Activated T-cell treated with anti-CD3 and anti-CD28 coated beads, Interleukin-2, amount 50 U/mL, for 24 hours (primary cell): Measurements from ENCODE around the gene KCNF1.

Experiments used
- DNase-seq: peaks from one replicate; pipeline ENCODE4 v3.0.0-alpha.2; 2020
- H3K27ac Mint-ChIP-seq: 2 replicates; pipeline ENCODE4 v1.8.0; 2020; ENCODE audit warnings: mild to moderate bottlenecking, mixed read lengths
- H3K27me3 Mint-ChIP-seq: 2 replicates; pipeline ENCODE4 v1.8.0; 2020; ENCODE audit warnings: mixed read lengths
- H3K36me3 Mint-ChIP-seq: 2 replicates; pipeline ENCODE4 v1.8.0; 2020; ENCODE audit warnings: low read depth, mixed read lengths
- H3K4me1 Mint-ChIP-seq: 2 replicates; pipeline ENCODE4 v1.8.0; 2020; ENCODE audit warnings: low read depth, mixed read lengths
- H3K4me3 Mint-ChIP-seq: 2 replicates; pipeline ENCODE4 v1.8.0; 2020; ENCODE audit warnings: mild to moderate bottlenecking, moderate library complexity, mixed read lengths
- H3K9me3 Mint-ChIP-seq: 2 replicates; pipeline ENCODE4 v1.8.0; 2020; ENCODE audit warnings: mixed read lengths

The KCNF1 gene

DNA sequence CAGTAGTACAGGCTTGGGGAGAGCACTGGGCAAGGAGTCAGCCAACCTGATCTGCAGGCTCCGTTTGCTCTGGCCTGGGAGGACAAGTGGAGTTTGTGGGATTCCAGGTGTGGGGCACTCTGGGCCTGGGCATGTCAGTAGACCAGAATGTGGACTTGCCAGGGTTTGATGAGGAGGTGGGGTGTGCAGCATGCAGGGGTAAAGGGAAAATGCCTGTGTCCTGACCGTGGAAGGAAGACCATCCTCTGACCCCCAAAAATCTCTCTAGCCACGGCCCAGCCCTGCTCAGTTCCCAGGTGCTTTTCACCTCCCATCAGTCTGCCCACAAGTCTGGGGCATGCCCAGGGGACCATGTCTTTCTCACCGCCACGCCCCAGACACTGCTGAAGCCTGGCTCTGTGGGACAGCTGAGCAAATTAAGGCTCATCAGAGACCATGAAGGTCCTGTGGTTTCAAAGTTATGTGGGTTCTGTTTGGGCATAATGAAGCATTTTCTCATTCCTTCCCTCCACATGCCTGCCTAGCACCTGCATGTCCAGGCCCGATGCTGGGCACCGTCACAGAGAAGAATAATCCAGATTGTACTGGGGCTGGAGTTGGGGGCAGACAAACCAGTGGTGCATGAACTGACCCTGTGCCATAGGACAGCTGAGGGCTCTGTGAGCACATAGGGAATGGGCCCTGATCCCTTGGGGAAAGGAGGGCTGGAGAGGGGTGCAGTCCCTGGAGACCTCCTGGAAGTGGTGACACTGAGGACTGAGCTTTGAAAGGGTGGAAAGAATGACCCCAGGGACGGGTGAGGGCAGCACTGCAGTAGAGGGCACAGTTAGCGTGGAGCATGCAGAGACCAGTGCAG lies 6.5 kb upstream of the KCNF1 start:
- DNase-seq: no peak
- peaks cover 9% of the 10 kb centered on the region for H3K27me3 Mint-ChIP-seq
- H3K4me3 Mint-ChIP-seq: no peak overlapping the region
- peaks cover 6% of the 10 kb centered on the region for H3K9me3 Mint-ChIP-seq
- no peaks in the 10 kb centered on the region for H3K4me1 Mint-ChIP-seq
- no peak overlapping the region for H3K27ac Mint-ChIP-seq
- no peaks in the 10 kb centered on the region for H3K36me3 Mint-ChIP-seq

- Mint-ChIP-seq H3K27ac (no peak overlapping the region), H3K36me3 (no peaks in the 10 kb centered on the region), H3K9me3 (peaks cover 6% of the 10 kb centered on the region), H3K4me1 (no peaks in the 10 kb centered on the region), H3K27me3 (peaks cover 11% of the 10 kb centered on the region), H3K4me3 (no peak overlapping the region)
- DNase-seq: no peak
Observed at GRCh38 chr2:10905862-10906143, 5.9 kb upstream of the KCNF1 start.

GRCh38 chr2:10906926-10907625 lies 4.7 kb upstream of the KCNF1 start:
- H3K4me1 Mint-ChIP-seq: no peaks in the 10 kb centered on the region
- H3K4me3 Mint-ChIP-seq: no peak overlapping the region
- H3K27me3 Mint-ChIP-seq: peaks cover 20% of the 10 kb centered on the region
- H3K36me3 Mint-ChIP-seq: no peaks in the 10 kb centered on the region
- H3K27ac Mint-ChIP-seq: no peak overlapping the region
- H3K9me3 Mint-ChIP-seq: peaks cover 6% of the 10 kb centered on the region
- DNase-seq: no peak

GRCh38 chr2:10908195-10908594 lies 3.5 kb upstream of the KCNF1 start:
- H3K4me3 Mint-ChIP-seq: no peak overlapping the region
- H3K27me3 Mint-ChIP-seq: peaks cover 29% of the 10 kb centered on the region

DNA sequence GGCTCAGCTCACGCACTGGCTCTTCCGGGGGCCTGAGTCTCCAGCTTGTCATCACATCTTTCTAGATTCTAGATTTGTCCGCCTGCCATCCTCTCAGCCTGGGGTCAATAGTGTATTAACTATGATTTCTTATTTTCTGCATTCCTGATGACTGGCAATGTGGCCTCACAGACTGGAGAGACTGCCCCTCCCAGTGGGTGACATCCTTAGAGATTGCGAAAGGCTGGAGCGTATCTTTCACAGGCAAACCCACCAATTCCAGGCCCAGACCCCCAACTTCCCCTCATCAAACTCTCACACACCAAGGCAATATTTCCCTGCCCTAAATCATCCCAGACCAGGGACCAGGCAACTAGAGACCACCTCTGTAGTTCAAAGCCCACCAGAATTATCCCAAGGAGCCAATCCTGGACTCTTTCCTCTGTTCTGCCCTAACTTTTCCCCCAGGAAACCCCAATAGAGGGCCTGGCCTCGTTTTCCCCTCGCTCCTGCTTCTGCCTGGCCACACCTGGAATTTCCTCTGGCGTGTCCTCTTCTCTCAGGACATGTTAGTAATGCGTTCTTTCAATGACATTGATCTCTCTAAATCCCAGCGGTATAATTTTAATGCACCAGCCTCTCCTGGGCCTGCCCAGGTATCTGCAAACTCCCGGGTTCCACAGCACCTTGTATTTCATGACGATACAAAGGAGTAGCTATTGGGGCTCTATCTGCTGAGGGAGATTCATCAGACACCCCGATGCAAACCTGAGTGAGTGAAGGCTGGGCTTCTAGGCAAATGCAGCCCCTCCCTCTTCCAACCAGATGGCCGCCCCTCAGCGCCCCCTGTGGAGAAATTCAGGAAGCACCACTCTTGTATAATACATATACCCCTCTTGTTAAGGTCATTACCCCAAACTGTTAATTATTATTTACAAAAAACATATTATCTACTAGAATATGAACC lies 2.4 kb upstream of the KCNF1 start:
- Mint-ChIP-seq H3K27ac (no peak overlapping the region), H3K4me1 (peaks cover 2% of the 10 kb centered on the region), H3K36me3 (no peaks in the 10 kb centered on the region), H3K9me3 (peaks cover 4% of the 10 kb centered on the region), H3K4me3 (no peak overlapping the region), H3K27me3 (peaks cover 39% of the 10 kb centered on the region)
- DNase-seq: no peak

More at GRCh38 chr2:10908195-10908594, 3.5 kb upstream of the KCNF1 start:
- Mint-ChIP-seq H3K27ac (no peak overlapping the region), H3K9me3 (peaks cover 6% of the 10 kb centered on the region), H3K4me1 (peaks cover 2% of the 10 kb centered on the region), H3K36me3 (no peaks in the 10 kb centered on the region)
- DNase-seq: no peak

DNA sequence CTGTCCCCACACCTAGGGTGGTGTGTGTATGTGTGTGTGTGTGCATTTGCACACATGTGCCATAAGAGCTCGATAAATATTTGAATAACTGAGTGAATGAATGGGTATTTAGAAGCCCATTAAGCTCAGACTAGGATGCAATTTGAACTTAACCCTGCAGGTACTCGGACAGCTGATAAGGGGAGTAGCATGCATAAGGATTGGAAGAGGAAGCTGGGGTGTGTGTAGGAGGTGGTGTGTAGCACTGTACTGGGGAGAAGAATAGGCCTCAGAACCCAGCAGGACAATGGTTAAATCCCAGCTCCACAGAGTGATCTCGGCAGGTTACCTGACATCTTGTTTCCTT lies 1.8 kb upstream of the KCNF1 start:
- Mint-ChIP-seq H3K27ac (no peak overlapping the region), H3K36me3 (no peaks in the 10 kb centered on the region), H3K9me3 (no peaks in the 10 kb centered on the region), H3K4me3 (no peak overlapping the region), H3K4me1 (peaks cover 2% of the 10 kb centered on the region), H3K27me3 (peaks cover 46% of the 10 kb centered on the region)
- no peak for DNase-seq

GRCh38 chr2:10910625-10911024 lies 1.1 kb upstream of the KCNF1 start:
- H3K27ac Mint-ChIP-seq: no peak overlapping the region
- H3K9me3 Mint-ChIP-seq: no peaks in the 10 kb centered on the region
- DNase-seq: no peak
- H3K4me3 Mint-ChIP-seq: no peak overlapping the region
- H3K4me1 Mint-ChIP-seq: peaks cover 2% of the 10 kb centered on the region
- H3K27me3 Mint-ChIP-seq: peaks cover 51% of the 10 kb centered on the region
- no peaks in the 10 kb centered on the region for H3K36me3 Mint-ChIP-seq

GRCh38 chr2:10912076-10912731 lies 470 bp downstream of the KCNF1 start:
- Mint-ChIP-seq H3K4me3 (no peak overlapping the region), H3K4me1 (peaks cover 2% of the 10 kb centered on the region), H3K27me3 (peaks cover 51% of the 10 kb centered on the region), H3K9me3 (no peaks in the 10 kb centered on the region), H3K36me3 (no peaks in the 10 kb centered on the region), H3K27ac (no peak overlapping the region)
- DNase-seq: no peak

DNA sequence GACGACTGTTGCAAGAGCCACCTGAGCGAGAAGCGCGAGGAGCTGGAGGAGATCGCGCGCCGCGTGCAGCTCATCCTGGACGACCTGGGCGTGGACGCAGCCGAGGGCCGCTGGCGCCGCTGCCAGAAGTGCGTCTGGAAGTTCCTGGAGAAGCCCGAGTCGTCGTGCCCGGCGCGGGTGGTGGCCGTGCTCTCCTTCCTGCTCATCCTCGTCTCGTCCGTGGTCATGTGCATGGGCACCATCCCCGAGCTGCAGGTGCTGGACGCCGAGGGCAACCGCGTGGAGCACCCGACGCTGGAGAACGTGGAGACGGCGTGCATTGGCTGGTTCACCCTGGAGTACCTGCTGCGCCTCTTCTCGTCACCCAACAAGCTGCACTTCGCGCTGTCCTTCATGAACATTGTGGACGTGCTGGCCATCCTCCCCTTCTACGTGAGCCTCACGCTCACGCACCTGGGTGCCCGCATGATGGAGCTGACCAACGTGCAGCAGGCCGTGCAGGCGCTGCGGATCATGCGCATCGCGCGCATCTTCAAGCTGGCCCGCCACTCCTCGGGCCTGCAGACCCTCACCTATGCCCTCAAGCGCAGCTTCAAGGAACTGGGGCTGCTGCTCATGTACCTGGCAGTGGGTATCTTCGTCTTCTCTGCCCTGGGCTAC lies 1.2 kb downstream of the KCNF1 start:
- Mint-ChIP-seq H3K27me3 (peaks cover 51% of the 10 kb centered on the region), H3K9me3 (no peaks in the 10 kb centered on the region), H3K27ac (no peak overlapping the region), H3K4me3 (no peak overlapping the region), H3K36me3 (no peaks in the 10 kb centered on the region), H3K4me1 (peaks cover 2% of the 10 kb centered on the region)
- DNase-seq: no peak

DNA sequence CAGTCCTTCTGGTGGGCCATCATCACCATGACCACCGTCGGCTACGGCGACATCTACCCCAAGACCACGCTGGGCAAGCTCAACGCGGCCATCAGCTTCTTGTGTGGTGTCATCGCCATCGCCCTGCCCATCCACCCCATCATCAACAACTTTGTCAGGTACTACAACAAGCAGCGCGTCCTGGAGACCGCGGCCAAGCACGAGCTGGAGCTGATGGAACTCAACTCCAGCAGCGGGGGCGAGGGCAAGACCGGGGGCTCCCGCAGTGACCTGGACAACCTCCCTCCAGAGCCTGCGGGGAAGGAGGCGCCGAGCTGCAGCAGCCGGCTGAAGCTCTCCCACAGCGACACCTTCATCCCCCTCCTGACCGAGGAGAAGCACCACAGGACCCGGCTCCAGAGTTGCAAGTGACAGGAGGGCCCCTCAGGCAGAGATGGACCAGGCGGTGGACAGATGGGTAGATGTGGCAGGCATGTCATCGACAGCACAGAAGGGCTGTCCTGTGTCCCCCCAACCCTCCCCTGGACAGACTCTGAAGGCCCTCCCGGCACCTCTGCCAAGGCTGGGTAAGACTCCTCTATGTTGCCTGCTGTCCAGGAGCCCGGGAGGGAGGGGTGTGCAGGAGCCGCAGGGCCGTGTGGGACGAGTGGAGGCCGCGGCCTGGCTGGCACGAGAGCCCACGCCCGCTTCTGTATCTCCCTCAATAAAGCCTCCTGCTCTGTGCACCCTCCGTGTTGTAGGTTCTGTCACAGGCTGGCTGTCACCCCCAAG lies 2.0 kb downstream of the KCNF1 start:
- Mint-ChIP-seq H3K36me3 (no peaks in the 10 kb centered on the region), H3K27me3 (peaks cover 51% of the 10 kb centered on the region), H3K4me1 (peaks cover 2% of the 10 kb centered on the region), H3K27ac (no peak overlapping the region), H3K4me3 (no peak overlapping the region), H3K9me3 (no peaks in the 10 kb centered on the region)
- DNase-seq: no peak

DNA sequence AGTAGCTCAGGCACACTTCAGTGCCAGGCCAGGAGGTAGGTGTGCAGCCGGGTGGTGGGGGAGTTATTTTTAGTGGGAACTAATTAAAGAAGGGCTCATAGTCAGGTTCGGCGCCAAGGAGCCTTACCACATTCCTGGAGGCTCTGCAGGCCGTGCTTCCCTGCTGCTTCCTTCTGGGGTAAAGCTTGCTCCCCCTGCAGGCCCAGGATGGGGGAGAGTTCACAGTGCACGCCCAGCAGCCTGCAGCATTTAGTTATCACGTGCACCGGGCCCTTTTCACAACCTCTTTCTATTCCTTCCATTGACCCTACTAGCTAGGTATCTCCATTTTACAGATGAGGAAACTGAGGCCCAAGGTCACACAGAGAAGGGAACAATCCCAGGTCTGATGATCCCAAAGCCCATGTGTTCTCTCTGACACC lies 2.5 kb downstream of the KCNF1 start:
- no peak for DNase-seq
- Mint-ChIP-seq H3K4me1 (peaks cover 2% of the 10 kb centered on the region), H3K27ac (no peak overlapping the region), H3K27me3 (peaks cover 51% of the 10 kb centered on the region), H3K9me3 (no peaks in the 10 kb centered on the region), H3K36me3 (no peaks in the 10 kb centered on the region), H3K4me3 (no peak overlapping the region)

GRCh38 chr2:10915236-10915635 lies 3.5 kb downstream of the KCNF1 start:
- Mint-ChIP-seq H3K4me3 (no peak overlapping the region), H3K36me3 (no peaks in the 10 kb centered on the region), H3K4me1 (peaks cover 2% of the 10 kb centered on the region), H3K27me3 (peaks cover 48% of the 10 kb centered on the region), H3K27ac (no peak overlapping the region), H3K9me3 (no peaks in the 10 kb centered on the region)
- DNase-seq: no peak

DNA sequence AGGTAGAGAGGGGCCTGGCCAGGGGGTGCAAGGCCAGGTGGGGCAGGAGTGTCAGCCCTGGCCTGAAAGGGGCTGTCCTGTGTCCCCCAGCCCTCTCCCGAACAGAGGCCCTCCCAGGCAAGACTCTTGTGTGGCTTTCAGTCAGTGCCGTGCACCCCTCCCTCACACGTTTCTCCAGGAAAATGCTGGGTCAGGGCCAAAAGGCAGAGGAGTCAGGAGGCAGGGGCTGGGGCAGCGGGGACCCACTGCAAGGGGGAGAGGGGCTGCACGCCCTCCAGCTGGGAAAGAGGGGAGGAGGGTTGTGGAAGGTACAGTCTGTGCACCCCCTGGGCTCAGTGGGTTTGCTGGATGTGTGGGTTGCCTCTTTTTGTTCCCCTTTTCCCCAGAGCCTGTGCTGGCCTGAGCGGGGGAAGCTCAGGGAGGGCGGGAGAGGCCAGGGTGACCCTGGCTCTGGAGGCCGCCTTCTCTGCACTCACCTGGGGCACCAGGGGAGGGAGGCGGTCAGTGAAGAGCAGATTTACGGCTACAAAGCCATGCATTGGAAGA lies 4.1 kb downstream of the KCNF1 start:
- DNase-seq: no peak
- Mint-ChIP-seq H3K4me1 (peaks cover 2% of the 10 kb centered on the region), H3K27me3 (peaks cover 50% of the 10 kb centered on the region), H3K4me3 (no peak overlapping the region), H3K27ac (no peak overlapping the region), H3K9me3 (no peaks in the 10 kb centered on the region), H3K36me3 (no peaks in the 10 kb centered on the region)
